IPS DF 6.9 (cell line): ENCODE measurements around the gene TRIM62.

ENCODE experiments used
- DNase-seq: peaks from one replicate; pipeline ENCODE4 v3.0.0-alpha.2; 2013; ENCODE audit warnings: low read depth, low spot score
- H3K27ac ChIP-seq: one replicate; pipeline ENCODE4 v1.5.1; 2013; ENCODE audit warnings: low read length, control low read depth
- H3K27me3 ChIP-seq: 2 replicates; pipeline ENCODE4 v1.6.1; 2013; ENCODE audit warnings: mild to moderate bottlenecking, low read length; ENCODE audit not compliant: control insufficient read depth, insufficient read depth
- H3K36me3 ChIP-seq: 2 replicates; pipeline ENCODE4 v1.6.1; 2013; ENCODE audit warnings: low read length; ENCODE audit not compliant: control insufficient read depth, insufficient read depth
- H3K4me1 ChIP-seq: 2 replicates; pipeline ENCODE4 v1.6.1; 2013; ENCODE audit warnings: low read length; ENCODE audit not compliant: control insufficient read depth, insufficient read depth
- H3K4me3 ChIP-seq: 2 replicates; pipeline ENCODE4 v1.5.1; 2013; ENCODE audit warnings: mild to moderate bottlenecking, low read length
- H3K9me3 ChIP-seq: 2 replicates; pipeline ENCODE4 v1.6.1; 2013; ENCODE audit warnings: low read length, inconsistent platforms; ENCODE audit not compliant: control insufficient read depth, insufficient read depth
- WGBS: extraction: QIAGEN DNeasy Blood & Tissue Kit; methylation state at CpG from one replicate; pipeline ENCODE4 v1.1.7; 2013; ENCODE audit warnings: mixed read lengths, missing lambda C conversion rate; ENCODE audit not compliant: insufficient read length, insufficient coverage; 5-methylcytosine and 5-hydroxymethylcytosine counted together

TRIM62 gene

GRCh38 chr1:33123266-33123665 lies 58.6 kb downstream of the TRIM62 start:
- no peaks in the 10 kb centered on the region for H3K36me3 ChIP-seq
- no CpG with 5 or more reads among the region's 3 CpGs for WGBS
- no peak overlapping the region for H3K4me3 ChIP-seq
- no peaks in the 10 kb centered on the region for H3K4me1 ChIP-seq
- H3K27ac ChIP-seq = no peak overlapping the region
- H3K27me3 ChIP-seq = no peaks in the 10 kb centered on the region
- H3K9me3 ChIP-seq = no peaks in the 10 kb centered on the region
- no peak for DNase-seq

- no peaks in the 10 kb centered on the region for H3K27me3 ChIP-seq
- H3K9me3 ChIP-seq = no peaks in the 10 kb centered on the region
- no CpG with 5 or more reads among the region's 7 CpGs for WGBS
- H3K27ac ChIP-seq = no peak overlapping the region
- no peaks in the 10 kb centered on the region for H3K36me3 ChIP-seq
- no peak for DNase-seq
- no peaks in the 10 kb centered on the region for H3K4me1 ChIP-seq
- no peak overlapping the region for H3K4me3 ChIP-seq
Observed at GRCh38 chr1:33122483-33123178, 59.2 kb downstream of the TRIM62 start.

- no CpG with 5 or more reads among the region's 5 CpGs for WGBS
- no peak for DNase-seq
- no peak overlapping the region for H3K4me3 ChIP-seq
- H3K27me3 ChIP-seq = no peaks in the 10 kb centered on the region
- H3K4me1 ChIP-seq = no peaks in the 10 kb centered on the region
- H3K27ac ChIP-seq = no peak overlapping the region
- no peaks in the 10 kb centered on the region for H3K9me3 ChIP-seq
- H3K36me3 ChIP-seq = no peaks in the 10 kb centered on the region
Observed at GRCh38 chr1:33121728-33122127, 60.1 kb downstream of the TRIM62 start.

DNA sequence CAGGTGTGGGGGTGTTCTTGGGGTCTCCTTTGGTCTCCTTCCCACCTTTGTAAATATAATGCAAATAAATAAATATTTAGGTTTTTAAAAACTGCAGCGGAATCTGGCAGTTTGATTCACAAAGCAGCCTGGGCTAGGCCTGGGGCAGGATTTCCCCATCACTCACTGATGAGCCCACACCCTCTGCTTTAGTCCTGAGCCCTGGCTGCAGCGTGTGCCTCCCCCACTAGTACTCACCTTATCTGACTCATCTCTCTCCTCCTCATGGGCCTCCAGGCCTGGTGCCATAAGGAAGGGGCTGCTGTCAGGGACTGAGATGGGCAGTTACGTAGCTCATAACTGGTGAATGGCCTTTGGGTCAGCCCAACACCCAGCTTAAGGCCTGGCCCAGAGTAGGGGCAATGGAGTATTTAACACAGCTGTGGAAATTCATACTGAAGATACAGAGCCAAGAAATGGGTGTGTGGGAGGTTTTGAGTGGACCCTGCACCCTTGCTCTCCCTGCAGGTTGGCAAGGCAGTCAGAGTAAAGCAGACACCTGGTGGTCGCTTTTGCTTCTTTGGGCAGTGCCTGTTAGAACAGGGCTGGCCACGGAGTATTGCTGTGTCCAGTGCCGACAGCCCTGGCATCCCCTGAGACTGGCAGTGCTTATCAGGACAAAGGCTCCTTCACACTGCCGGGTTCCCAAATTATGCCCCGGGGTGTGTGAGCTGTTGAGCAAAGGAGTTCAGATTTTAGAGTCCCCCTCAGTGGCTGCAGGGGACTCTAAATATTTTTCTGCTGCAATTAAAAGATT lies 61.2 kb downstream of the TRIM62 start:
- no peaks in the 10 kb centered on the region for H3K4me1 ChIP-seq
- no peak overlapping the region for H3K27ac ChIP-seq

GRCh38 chr1:33119532-33120217 lies 62.2 kb downstream of the TRIM62 start:
- no peaks in the 10 kb centered on the region for H3K9me3 ChIP-seq
- no peak overlapping the region for H3K27ac ChIP-seq
- DNase-seq = no peak
- WGBS = no CpG with 5 or more reads among the region's 16 CpGs
- no peak overlapping the region for H3K4me3 ChIP-seq
- no peaks in the 10 kb centered on the region for H3K4me1 ChIP-seq
- H3K27me3 ChIP-seq = no peaks in the 10 kb centered on the region
- H3K36me3 ChIP-seq = no peaks in the 10 kb centered on the region

More for the DNA sequence above, 61.2 kb downstream of the TRIM62 start:
- Histone ChIP-seq H3K9me3 (no peaks in the 10 kb centered on the region), H3K36me3 (no peaks in the 10 kb centered on the region), H3K27me3 (no peaks in the 10 kb centered on the region), H3K4me3 (no peak overlapping the region)
- no peak for DNase-seq
- no CpG with 5 or more reads among the region's 8 CpGs for WGBS

GRCh38 chr1:33119050-33119449 lies 62.8 kb downstream of the TRIM62 start:
- no peaks in the 10 kb centered on the region for H3K9me3 ChIP-seq
- no peaks in the 10 kb centered on the region for H3K4me1 ChIP-seq
- WGBS = no CpG with 5 or more reads among the region's 2 CpGs
- no peak for DNase-seq
- H3K27me3 ChIP-seq = no peaks in the 10 kb centered on the region
- no peaks in the 10 kb centered on the region for H3K36me3 ChIP-seq
- no peak overlapping the region for H3K4me3 ChIP-seq
- no peak overlapping the region for H3K27ac ChIP-seq

DNA sequence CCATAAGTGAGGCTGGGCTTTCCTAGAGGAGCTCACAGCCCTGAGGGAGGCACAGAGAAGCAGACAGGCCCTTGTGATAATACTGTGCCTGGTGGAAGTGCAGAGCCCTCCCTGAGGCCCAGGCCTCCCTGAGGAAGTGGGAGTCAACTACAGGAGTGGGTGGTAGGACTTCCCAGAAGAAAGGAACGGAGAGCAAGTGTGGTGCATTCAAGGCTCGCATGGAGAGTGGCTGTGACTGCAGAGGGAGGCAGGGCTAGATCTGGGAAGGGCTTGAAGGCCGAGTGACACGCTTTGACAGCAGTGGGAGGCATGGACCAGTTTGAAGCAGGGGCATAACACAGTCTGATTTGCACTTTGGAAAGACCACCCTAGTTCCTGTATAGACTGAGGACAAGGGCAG lies 63.6 kb downstream of the TRIM62 start:
- DNase-seq = no peak
- Histone ChIP-seq H3K4me3 (no peak overlapping the region), H3K27ac (no peak overlapping the region), H3K4me1 (no peaks in the 10 kb centered on the region), H3K36me3 (no peaks in the 10 kb centered on the region), H3K9me3 (no peaks in the 10 kb centered on the region), H3K27me3 (no peaks in the 10 kb centered on the region)
- no CpG with 5 or more reads among the region's 4 CpGs for WGBS

DNA sequence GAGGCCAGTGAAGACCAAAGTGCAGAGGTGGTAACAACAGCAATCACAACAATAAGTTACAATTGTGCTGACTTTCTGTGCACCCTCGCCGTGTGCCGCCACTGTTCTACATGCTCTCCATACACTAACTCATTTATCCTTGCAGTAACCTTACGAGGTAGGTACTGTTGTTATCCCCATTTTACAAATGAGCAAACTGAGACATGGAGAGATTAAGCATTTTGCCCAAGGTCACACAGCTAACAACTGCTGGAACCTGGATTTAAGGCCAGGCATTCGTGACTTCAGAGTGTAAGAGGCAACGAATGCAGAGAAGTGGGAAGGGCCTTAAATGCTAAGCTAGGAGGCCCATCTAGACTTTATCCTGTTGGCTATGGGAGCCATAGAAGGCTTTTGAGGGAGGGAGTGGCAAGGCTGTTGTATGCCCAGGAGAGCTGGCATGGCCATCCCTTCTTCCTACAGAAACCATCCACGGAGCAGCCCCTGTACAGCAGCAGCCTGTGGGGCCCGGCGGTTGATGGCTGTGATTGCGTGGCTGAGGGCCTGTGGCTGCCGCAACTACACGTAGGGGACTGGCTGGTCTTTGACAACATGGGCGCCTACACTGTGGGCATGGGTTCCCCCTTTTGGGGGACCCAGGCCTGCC lies 64.3 kb downstream of the TRIM62 start:
- Histone ChIP-seq H3K36me3 (no peaks in the 10 kb centered on the region), H3K27ac (no peak overlapping the region), H3K4me1 (no peaks in the 10 kb centered on the region), H3K9me3 (no peaks in the 10 kb centered on the region), H3K27me3 (no peaks in the 10 kb centered on the region), H3K4me3 (no peak overlapping the region)
- DNase-seq = no peak
- WGBS = no CpG with 5 or more reads among the region's 13 CpGs

DNA sequence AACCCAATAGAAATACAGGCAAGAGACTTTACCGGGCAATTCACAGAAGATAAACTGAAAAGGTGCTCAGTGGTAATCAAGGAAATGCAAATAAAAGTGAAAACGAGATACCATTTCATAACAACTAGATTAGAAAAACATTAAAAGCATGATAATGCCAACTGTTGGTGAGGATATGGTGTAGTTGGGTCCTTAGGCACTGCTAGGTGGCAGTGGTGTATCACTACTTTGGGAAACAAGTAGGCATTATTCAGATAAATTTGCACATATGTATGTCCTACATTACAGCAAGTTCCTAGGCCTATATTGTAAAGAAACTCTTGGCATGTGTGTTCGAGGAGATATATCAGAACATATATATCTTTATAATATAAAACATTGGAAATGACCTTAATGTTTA lies 69.9 kb downstream of the TRIM62 start:
- no peaks in the 10 kb centered on the region for H3K4me1 ChIP-seq
- WGBS = no CpG with 5 or more reads among the region's 3 CpGs
- H3K9me3 ChIP-seq = no peaks in the 10 kb centered on the region
- H3K36me3 ChIP-seq = no peaks in the 10 kb centered on the region
- H3K4me3 ChIP-seq = no peak overlapping the region
- no peak overlapping the region for H3K27ac ChIP-seq
- no peak for DNase-seq
- H3K27me3 ChIP-seq = no peaks in the 10 kb centered on the region

- DNase-seq = no peak
- Histone ChIP-seq H3K4me3 (no peak overlapping the region), H3K36me3 (no peaks in the 10 kb centered on the region), H3K27ac (no peak overlapping the region), H3K27me3 (no peaks in the 10 kb centered on the region), H3K4me1 (no peaks in the 10 kb centered on the region), H3K9me3 (no peaks in the 10 kb centered on the region)
Observed at GRCh38 chr1:33110477-33110876, 71.4 kb downstream of the TRIM62 start.
